Prostate gland (tissue), 2 donors: ENCODE results near the gene ST6GALNAC4.

Experiments used
- POLR2AphosphoS5 ChIP-seq: sonication (generic); formaldehyde crosslinking; IDR thresholded peaks from one replicate; pipeline ENCODE4 v1.6.1; 2017; ENCODE audit warnings: antibody characterized with exemption
- TF ChIP-seq, protein P1 (sequence below), 4 experiments: fragments of 200-600 bp in 2 of 4; fragments of 450-650 bp in 2 of 4; sonication (generic) in 2 of 4; IDR thresholded peaks; 1 replicate in 3 of 4; 2 replicates in 1 of 4; pipeline ENCODE4 v1.5.1; 2016 to 2019; ENCODE audit warnings: antibody characterized with exemption in 4 of 4, mild to moderate bottlenecking in 2 of 4, moderate library complexity in 2 of 4

DNA sequence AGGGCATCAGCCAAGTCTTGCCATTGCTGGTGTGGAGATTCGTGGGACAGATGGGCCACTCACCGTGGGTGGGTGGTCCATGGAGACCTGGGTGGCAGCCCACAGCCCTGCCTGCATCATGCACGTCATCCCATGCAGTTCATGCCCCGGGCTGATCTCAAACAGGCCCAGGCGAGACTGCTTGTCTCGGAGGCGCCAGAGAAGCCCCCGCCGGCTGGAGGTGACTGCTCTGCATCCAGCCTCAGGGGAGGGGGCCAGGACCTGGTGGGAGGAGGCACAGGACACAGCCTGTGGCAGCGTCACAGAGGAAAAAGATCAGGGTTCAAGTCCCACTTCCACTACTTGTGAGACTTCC, 12.8 kb upstream of the ST6GALNAC4 start:
- TF ChIP-seq, protein P1, sequence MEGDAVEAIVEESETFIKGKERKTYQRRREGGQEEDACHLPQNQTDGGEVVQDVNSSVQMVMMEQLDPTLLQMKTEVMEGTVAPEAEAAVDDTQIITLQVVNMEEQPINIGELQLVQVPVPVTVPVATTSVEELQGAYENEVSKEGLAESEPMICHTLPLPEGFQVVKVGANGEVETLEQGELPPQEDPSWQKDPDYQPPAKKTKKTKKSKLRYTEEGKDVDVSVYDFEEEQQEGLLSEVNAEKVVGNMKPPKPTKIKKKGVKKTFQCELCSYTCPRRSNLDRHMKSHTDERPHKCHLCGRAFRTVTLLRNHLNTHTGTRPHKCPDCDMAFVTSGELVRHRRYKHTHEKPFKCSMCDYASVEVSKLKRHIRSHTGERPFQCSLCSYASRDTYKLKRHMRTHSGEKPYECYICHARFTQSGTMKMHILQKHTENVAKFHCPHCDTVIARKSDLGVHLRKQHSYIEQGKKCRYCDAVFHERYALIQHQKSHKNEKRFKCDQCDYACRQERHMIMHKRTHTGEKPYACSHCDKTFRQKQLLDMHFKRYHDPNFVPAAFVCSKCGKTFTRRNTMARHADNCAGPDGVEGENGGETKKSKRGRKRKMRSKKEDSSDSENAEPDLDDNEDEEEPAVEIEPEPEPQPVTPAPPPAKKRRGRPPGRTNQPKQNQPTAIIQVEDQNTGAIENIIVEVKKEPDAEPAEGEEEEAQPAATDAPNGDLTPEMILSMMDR (IDR thresholded peaks at IDR 0.05), result no peak
- no peak for TF ChIP-seq POLR2AphosphoS5
